NT2/D1 (cell line): ENCODE data around the gene CGB5.
"Not testable (repeated sequence)": the region's sequence is repeated elsewhere in the genome, so short reads cannot be mapped to it uniquely, and the experiment has no call there.

Source experiments
- SUZ12 ChIP-seq: IDR thresholded peaks from 2 replicates; pipeline ENCODE4 v1.6.1; 2011; ENCODE audit not compliant: insufficient read length, insufficient read depth; ENCODE audit errors: extremely low read depth
- ZNF274 ChIP-seq: IDR thresholded peaks from 2 replicates; pipeline ENCODE4 v1.6.1; 2011; ENCODE audit warnings: mild to moderate bottlenecking, low read depth, low read length

GRCh38 chr19:49043548-49043947, at the start of gene CGB5:
- TF ChIP-seq ZNF274, SUZ12: not testable (repeated sequence)
